HepG2 (cell line): ENCODE data around the gene SAPCD1. TPM values are rescaled to one million over a fixed set of nuclear protein-coding genes. Genes with fewer than 3 reads are reported as not detected.

Experiments used
- EHMT2 ChIP-seq: fragments of 200-600 bp; sonication (generic); IDR thresholded peaks from 2 replicates; pipeline ENCODE4 v1.7.0; 2017; ENCODE audit warnings: antibody characterized with exemption, low read depth, low read length, borderline replicate concordance
- ELF1 ChIP-seq: sonication (generic); formaldehyde crosslinking; IDR thresholded peaks from 2 replicates; pipeline ENCODE4 v1.4.0; 2020; ENCODE audit warnings: missing genetic modification reagents
- GABPB1 ChIP-seq: IDR thresholded peaks from 2 replicates; pipeline ENCODE4 v1.6.1; 2016; ENCODE audit warnings: mild to moderate bottlenecking, missing genetic modification reagents, moderate library complexity, missing compliant biosample characterization
- GTF2F1 ChIP-seq: fragments of 150-350 bp; IDR thresholded peaks from 2 replicates; pipeline ENCODE4 v1.6.1; 2014; ENCODE audit warnings: low read length
- MBD4 ChIP-seq: IDR thresholded peaks from 2 replicates; pipeline ENCODE4 v1.6.1; 2012; ENCODE audit warnings: low read length, inconsistent platforms, borderline replicate concordance
- NAIF1 ChIP-seq: sonication (generic); formaldehyde crosslinking; IDR thresholded peaks from 2 replicates; pipeline ENCODE4 v1.5.0; 2020; ENCODE audit warnings: mild to moderate bottlenecking, missing genetic modification reagents, borderline replicate concordance
- SALL2 ChIP-seq: sonication (generic); formaldehyde crosslinking; IDR thresholded peaks from 2 replicates; pipeline ENCODE4 v1.8.1; 2023; ENCODE audit warnings: mild to moderate bottlenecking, missing genetic modification reagents, inconsistent platforms
- SP4 ChIP-seq: sonication (generic); formaldehyde crosslinking; IDR thresholded peaks from 2 replicates; pipeline ENCODE4 v1.8.1; 2023; ENCODE audit warnings: mild to moderate bottlenecking, missing genetic modification reagents
- TAF1 ChIP-seq: sonication (generic); formaldehyde crosslinking; IDR thresholded peaks from 2 replicates; pipeline ENCODE4 v1.4.0; 2020; ENCODE audit warnings: missing genetic modification reagents
- ZNF224 ChIP-seq: sonication (generic); formaldehyde crosslinking; IDR thresholded peaks from 2 replicates; pipeline ENCODE4 v1.5.0; 2020; ENCODE audit warnings: mild to moderate bottlenecking, missing genetic modification reagents
- ZNF230 ChIP-seq: sonication (generic); formaldehyde crosslinking; IDR thresholded peaks from 2 replicates; pipeline ENCODE4 v1.4.0; 2020; ENCODE audit warnings: mild to moderate bottlenecking, missing genetic modification reagents
- ZNF605 ChIP-seq: sonication (generic); formaldehyde crosslinking; IDR thresholded peaks from 2 replicates; pipeline ENCODE4 v1.8.0; 2022; ENCODE audit warnings: mild to moderate bottlenecking, missing genetic modification reagents
- ZSCAN25 ChIP-seq: sonication (generic); formaldehyde crosslinking; IDR thresholded peaks from 2 replicates; pipeline ENCODE4 v1.8.0; 2022; ENCODE audit warnings: mild to moderate bottlenecking, missing genetic modification reagents
- polyA plus RNA-seq, 8 experiments: library from polyadenylated mRNA; depleted of rRNA in 3 of 8; stranded (reverse) in 7 of 8; unstranded in 1 of 8; fragments of >200 nt; fragmentation: Illumina TruSeq in 4 of 8; extraction: Trizol in 4 of 8; gene quantifications; 2 replicates each; pipeline versions ENCODE4 v1.2.1 to v1.2.3, GENCODE V29; 2011 to 2016; ENCODE audit warnings: low read depth in 4 of 8, missing spikeins in 1 of 8, mixed read lengths in 1 of 8; ENCODE audit not compliant: insufficient read depth in 1 of 8
- total RNA-seq, 5 experiments: library from RNA; depleted of rRNA; stranded (reverse); fragments of >200 nt; fragmentation: Illumina TruSeq; extraction: Trizol; gene quantifications; 2 replicates each; pipeline ENCODE4 v1.2.3, GENCODE V29; 2016; ENCODE audit warnings: low read depth in 1 of 5
- TF ChIP-seq, protein P1 (sequence below): sonication (generic); formaldehyde crosslinking; IDR thresholded peaks from 2 replicates; pipeline ENCODE4 v1.4.0; 2020; ENCODE audit warnings: mild to moderate bottlenecking, missing genetic modification reagents, borderline replicate concordance
- TF ChIP-seq, protein P2 (sequence below): IDR thresholded peaks from 2 replicates; pipeline ENCODE4 v1.6.1; 2012; ENCODE audit warnings: low read depth, low read length, improper control_type of control experiment
- TF ChIP-seq, protein P3 (sequence below), 2 experiments: sonication (generic) in 1 of 2; formaldehyde crosslinking in 1 of 2; IDR thresholded peaks; 2 replicates each; pipeline versions ENCODE4 v1.4.0 to v1.6.1; 2016 to 2020; ENCODE audit warnings: borderline replicate concordance in 1 of 2, low read depth in 1 of 2, mild to moderate bottlenecking in 1 of 2, missing genetic modification reagents in 1 of 2
- TF ChIP-seq, protein P4 (sequence below): IDR thresholded peaks from 2 replicates; pipeline ENCODE4 v1.6.1; 2016; ENCODE audit warnings: control low read depth

SAPCD1 gene
- total and polyA plus RNA-seq, 2 of the 13 experiments (the other 11 are each of a cell fraction or from before 2014, with no cell fraction given), result 2.5 to 3.9 TPM

GRCh38 chr6:31776989-31777666, 14.7 kb downstream of the SAPCD1 start, which contains the start of gene VWA7 (continued):
- TF ChIP-seq, protein P1, sequence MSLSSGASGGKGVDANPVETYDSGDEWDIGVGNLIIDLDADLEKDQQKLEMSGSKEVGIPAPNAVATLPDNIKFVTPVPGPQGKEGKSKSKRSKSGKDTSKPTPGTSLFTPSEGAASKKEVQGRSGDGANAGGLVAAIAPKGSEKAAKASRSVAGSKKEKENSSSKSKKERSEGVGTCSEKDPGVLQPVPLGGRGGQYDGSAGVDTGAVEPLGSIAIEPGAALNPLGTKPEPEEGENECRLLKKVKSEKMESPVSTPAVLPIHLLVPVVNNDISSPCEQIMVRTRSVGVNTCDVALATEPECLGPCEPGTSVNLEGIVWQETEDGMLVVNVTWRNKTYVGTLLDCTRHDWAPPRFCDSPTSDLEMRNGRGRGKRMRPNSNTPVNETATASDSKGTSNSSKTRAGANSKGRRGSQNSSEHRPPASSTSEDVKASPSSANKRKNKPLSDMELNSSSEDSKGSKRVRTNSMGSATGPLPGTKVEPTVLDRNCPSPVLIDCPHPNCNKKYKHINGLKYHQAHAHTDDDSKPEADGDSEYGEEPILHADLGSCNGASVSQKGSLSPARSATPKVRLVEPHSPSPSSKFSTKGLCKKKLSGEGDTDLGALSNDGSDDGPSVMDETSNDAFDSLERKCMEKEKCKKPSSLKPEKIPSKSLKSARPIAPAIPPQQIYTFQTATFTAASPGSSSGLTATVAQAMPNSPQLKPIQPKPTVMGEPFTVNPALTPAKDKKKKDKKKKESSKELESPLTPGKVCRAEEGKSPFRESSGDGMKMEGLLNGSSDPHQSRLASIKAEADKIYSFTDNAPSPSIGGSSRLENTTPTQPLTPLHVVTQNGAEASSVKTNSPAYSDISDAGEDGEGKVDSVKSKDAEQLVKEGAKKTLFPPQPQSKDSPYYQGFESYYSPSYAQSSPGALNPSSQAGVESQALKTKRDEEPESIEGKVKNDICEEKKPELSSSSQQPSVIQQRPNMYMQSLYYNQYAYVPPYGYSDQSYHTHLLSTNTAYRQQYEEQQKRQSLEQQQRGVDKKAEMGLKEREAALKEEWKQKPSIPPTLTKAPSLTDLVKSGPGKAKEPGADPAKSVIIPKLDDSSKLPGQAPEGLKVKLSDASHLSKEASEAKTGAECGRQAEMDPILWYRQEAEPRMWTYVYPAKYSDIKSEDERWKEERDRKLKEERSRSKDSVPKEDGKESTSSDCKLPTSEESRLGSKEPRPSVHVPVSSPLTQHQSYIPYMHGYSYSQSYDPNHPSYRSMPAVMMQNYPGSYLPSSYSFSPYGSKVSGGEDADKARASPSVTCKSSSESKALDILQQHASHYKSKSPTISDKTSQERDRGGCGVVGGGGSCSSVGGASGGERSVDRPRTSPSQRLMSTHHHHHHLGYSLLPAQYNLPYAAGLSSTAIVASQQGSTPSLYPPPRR (CRISPR knock-in tag), result no peak
- TF ChIP-seq ELF1 (CRISPR knock-in tag) (0 out of 2 replicates have a peak, but pooled peaks have one; percentile 29), ZSCAN25 (CRISPR knock-in tag) (peak; percentile 87), TAF1 (peak; percentile 54; the same call in 1 of the 2 replicates), ZNF224 (no peak), GABPB1 (peak; percentile 74), NAIF1 (CRISPR knock-in tag) (no peak), SP4 (CRISPR knock-in tag) (peak; percentile 35; the same call in 1 of the 2 replicates), ZNF605 (CRISPR knock-in tag) (no peak; the same call in 1 of the 2 replicates), SALL2 (CRISPR knock-in tag) (0 out of 2 replicates have a peak, but pooled peaks have one; percentile 30), ZNF230 (CRISPR knock-in tag) (0 out of 2 replicates have a peak, but pooled peaks have one; percentile 6), EHMT2 (no peak), GTF2F1 (peak; percentile 87), MBD4 (no peak)
- TF ChIP-seq, protein P2, sequence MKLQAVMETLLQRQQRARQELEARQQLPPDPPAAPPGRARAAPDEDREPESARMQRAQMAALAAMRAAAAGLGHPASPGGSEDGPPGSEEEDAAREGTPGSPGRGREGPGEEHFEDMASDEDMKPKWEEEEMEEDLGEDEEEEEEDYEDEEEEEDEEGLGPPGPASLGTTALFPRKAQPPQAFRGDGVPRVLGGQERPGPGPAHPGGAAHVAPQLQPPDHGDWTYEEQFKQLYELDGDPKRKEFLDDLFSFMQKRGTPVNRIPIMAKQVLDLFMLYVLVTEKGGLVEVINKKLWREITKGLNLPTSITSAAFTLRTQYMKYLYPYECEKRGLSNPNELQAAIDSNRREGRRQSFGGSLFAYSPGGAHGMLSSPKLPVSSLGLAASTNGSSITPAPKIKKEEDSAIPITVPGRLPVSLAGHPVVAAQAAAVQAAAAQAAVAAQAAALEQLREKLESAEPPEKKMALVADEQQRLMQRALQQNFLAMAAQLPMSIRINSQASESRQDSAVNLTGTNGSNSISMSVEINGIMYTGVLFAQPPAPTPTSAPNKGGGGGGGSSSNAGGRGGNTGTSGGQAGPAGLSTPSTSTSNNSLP, result 0 out of 2 replicates have a peak, but pooled peaks have one; percentile 10
- TF ChIP-seq, protein P3, sequence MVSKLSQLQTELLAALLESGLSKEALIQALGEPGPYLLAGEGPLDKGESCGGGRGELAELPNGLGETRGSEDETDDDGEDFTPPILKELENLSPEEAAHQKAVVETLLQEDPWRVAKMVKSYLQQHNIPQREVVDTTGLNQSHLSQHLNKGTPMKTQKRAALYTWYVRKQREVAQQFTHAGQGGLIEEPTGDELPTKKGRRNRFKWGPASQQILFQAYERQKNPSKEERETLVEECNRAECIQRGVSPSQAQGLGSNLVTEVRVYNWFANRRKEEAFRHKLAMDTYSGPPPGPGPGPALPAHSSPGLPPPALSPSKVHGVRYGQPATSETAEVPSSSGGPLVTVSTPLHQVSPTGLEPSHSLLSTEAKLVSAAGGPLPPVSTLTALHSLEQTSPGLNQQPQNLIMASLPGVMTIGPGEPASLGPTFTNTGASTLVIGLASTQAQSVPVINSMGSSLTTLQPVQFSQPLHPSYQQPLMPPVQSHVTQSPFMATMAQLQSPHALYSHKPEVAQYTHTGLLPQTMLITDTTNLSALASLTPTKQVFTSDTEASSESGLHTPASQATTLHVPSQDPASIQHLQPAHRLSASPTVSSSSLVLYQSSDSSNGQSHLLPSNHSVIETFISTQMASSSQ (IDR thresholded peaks at IDR 0.05; ENCODE audit: low read depth), result peak; percentile 76
- TF ChIP-seq, protein P3 (CRISPR knock-in tag; IDR thresholded peaks at IDR 0.05; ENCODE audit: borderline replicate concordance), result peak; percentile 43; the same call in 1 of the 2 replicates
- TF ChIP-seq, protein P4, sequence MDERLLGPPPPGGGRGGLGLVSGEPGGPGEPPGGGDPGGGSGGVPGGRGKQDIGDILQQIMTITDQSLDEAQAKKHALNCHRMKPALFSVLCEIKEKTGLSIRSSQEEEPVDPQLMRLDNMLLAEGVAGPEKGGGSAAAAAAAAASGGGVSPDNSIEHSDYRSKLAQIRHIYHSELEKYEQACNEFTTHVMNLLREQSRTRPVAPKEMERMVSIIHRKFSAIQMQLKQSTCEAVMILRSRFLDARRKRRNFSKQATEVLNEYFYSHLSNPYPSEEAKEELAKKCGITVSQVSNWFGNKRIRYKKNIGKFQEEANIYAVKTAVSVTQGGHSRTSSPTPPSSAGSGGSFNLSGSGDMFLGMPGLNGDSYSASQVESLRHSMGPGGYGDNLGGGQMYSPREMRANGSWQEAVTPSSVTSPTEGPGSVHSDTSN, result no peak
